ENCODE results near the gene COG5. TPM values are rescaled to one million over a fixed set of nuclear protein-coding genes. Genes with fewer than 3 reads are reported as not detected.

COG5 gene
- total and polyA plus RNA-seq, 3 donors from 2014 or later: 27.1 to 76.1 (median 70.6) TPM

GRCh38 chr7:107394831-107395230, 168.9 kb downstream of the COG5 start:
- Histone ChIP-seq H3K27ac (no peak overlapping the region), H3K9me3 (no peaks in the 10 kb centered on the region), H3K27me3 (no peaks in the 10 kb centered on the region), H3K36me3 (ENCODE audit: low read depth, missing control alignments) (no peaks in the 10 kb centered on the region), H3K4me3 (no peak overlapping the region), H3K4me1 (peaks cover 4% of the 10 kb centered on the region)
- TF ChIP-seq POLR2A (IDR thresholded peaks at IDR 0.05) (no peak), CTCF (IDR thresholded peaks at IDR 0.05) (no peak)
- 76 to 87% methylated on average over 1 of the region's 1 CpG for WGBS, 2 donors
- intact Hi-C loops (cut with DNase I; ENCODE audit: low total_unique reads): no loop called here
- DNase-seq: no peak

DNA sequence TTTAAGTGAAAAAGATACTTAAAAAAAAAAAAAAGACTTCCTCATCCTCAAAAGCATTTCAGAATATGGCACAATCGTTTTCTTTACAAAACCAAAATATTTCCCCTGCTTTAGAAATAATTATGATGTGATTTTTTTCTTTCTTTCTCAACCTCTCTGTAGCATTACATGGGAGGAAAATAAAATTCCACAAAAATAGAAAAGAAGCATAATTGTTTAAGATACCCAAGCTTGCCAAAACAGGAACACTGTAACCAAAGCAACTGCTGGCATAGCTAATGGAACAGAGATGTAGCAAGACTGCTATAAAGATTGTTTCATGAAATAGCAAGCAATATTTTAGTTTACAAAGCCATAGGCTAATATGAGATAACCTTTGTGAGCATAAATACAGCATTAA, 169.4 kb downstream of the COG5 start:
- H3K9me3 ChIP-seq: no peaks in the 10 kb centered on the region
- H3K27me3 ChIP-seq: no peaks in the 10 kb centered on the region
- 73 to 81% methylated on average over 1 of the region's 1 CpG for WGBS, 2 donors
- DNase-seq: no peak
- H3K36me3 ChIP-seq (ENCODE audit: low read depth, missing control alignments): no peaks in the 10 kb centered on the region
- TF ChIP-seq POLR2A (IDR thresholded peaks at IDR 0.05) (no peak), CTCF (IDR thresholded peaks at IDR 0.05) (no peak)
- H3K27ac ChIP-seq: no peak overlapping the region
- peaks cover 4% of the 10 kb centered on the region for H3K4me1 ChIP-seq
- intact Hi-C loops (cut with DNase I; ENCODE audit: low total_unique reads): no loop called here
- H3K4me3 ChIP-seq: no peak overlapping the region

DNA sequence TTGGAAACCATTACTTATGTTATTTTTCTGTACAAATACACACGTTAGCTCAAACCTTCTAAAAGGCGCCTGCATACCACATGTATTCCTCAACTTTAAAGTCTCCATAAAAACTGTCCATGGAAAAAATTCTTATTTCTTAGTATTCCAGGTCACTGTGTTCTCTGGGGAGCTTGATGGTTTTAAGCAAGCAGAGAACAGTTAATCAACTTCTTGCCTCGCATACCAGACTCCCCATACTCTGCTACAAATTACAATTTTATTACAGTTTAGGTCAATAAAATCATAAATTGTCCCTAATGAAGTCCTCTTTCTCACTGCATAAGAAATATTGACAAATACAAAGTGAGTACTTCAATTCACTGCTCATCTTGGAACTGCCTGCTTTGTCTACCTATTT, 170.9 kb downstream of the COG5 start:
- 58 to 59% methylated on average over 3 of the region's 3 CpGs for WGBS, 2 donors
- no peak for TF ChIP-seq CTCF (IDR thresholded peaks at IDR 0.05)
- no peak for TF ChIP-seq POLR2A (IDR thresholded peaks at IDR 0.05)
- Histone ChIP-seq H3K4me1 (peaks cover 4% of the 10 kb centered on the region), H3K4me3 (no peak overlapping the region), H3K9me3 (no peaks in the 10 kb centered on the region), H3K36me3 (ENCODE audit: low read depth, missing control alignments) (no peaks in the 10 kb centered on the region), H3K27me3 (no peaks in the 10 kb centered on the region), H3K27ac (no peak overlapping the region)
- no peak for DNase-seq
- intact Hi-C loops (cut with DNase I; ENCODE audit: low total_unique reads): no loop called here

- intact Hi-C loops (cut with DNase I; ENCODE audit: low total_unique reads): no loop called here
- no peak overlapping the region for H3K27ac ChIP-seq
- no peak for DNase-seq
- H3K27me3 ChIP-seq: no peaks in the 10 kb centered on the region
- H3K36me3 ChIP-seq (ENCODE audit: low read depth, missing control alignments): no peaks in the 10 kb centered on the region
- WGBS, 2 donors: 56 to 80% methylated on average over 8 of the region's 8 CpGs
- TF ChIP-seq POLR2A (IDR thresholded peaks at IDR 0.05) (no peak), CTCF (IDR thresholded peaks at IDR 0.05) (no peak)
- peaks cover 4% of the 10 kb centered on the region for H3K4me1 ChIP-seq
- H3K4me3 ChIP-seq: no peak overlapping the region
- H3K9me3 ChIP-seq: no peaks in the 10 kb centered on the region
These were observed 172.8 kb downstream of the COG5 start for GRCh38 chr7:107390916-107391315.

- no peak for TF ChIP-seq POLR2A (IDR thresholded peaks at IDR 0.05)
- no peak for TF ChIP-seq CTCF (IDR thresholded peaks at IDR 0.05)
- Histone ChIP-seq H3K9me3 (no peaks in the 10 kb centered on the region), H3K36me3 (ENCODE audit: low read depth, missing control alignments) (no peaks in the 10 kb centered on the region), H3K27me3 (no peaks in the 10 kb centered on the region), H3K27ac (no peak overlapping the region), H3K4me1 (peaks cover 4% of the 10 kb centered on the region), H3K4me3 (no peak overlapping the region)
- DNase-seq: no peak
- 93 to 97% methylated on average over 8 of the region's 8 CpGs for whole genome bisulfite sequencing, 2 donors
- intact Hi-C loops (cut with DNase I; ENCODE audit: low total_unique reads): no loop called here
These were observed 175.1 kb downstream of the COG5 start for GRCh38 chr7:107388604-107389003.
